CD4-positive, alpha-beta T cell (primary cell): ENCODE results near the gene PCDHGA4. TPM values are rescaled to one million over a fixed set of nuclear protein-coding genes. Genes with fewer than 3 reads are reported as not detected.

Source experiments
- ATAC-seq: fragments of 200-7000 bp; cut with Tn5 transposase; one replicate; pipeline ENCODE4 v1.10.0; 2022; ENCODE audit warnings: mild to moderate bottlenecking; ENCODE audit not compliant: poor library complexity
- CTCF ChIA-PET: fragments of 350-600 bp; sonication (Branson Sonifier 250); formaldehyde crosslinking; loops from one replicate; lab custom pipeline; 2021; ENCODE audit warnings: antibody characterized with exemption, inconsistent platforms; lab: Charles Lee
- POLR2A ChIA-PET: fragments of 350-600 bp; sonication (Branson Sonifier 250); formaldehyde crosslinking; loops from one replicate; lab custom pipeline; 2021; ENCODE audit warnings: antibody characterized with exemption, inconsistent platforms; lab: Charles Lee
- DNase-seq, 14 experiments: peaks; one replicate each; pipeline ENCODE4 v3.0.0-alpha.2; 2013 to 2020; ENCODE audit warnings: mixed read lengths in 2 of 14
- H3K27ac ChIP-seq, 2 donors: one replicate each; pipeline versions ENCODE4 v1.5.1 to v1.7.0; 2013; ENCODE audit warnings: low read length in 2 of 2, low read depth in 1 of 2, mild to moderate bottlenecking in 1 of 2
- H3K27me3 ChIP-seq, 2 experiments: 1 replicate in 1 of 2; 2 replicates in 1 of 2; pipeline versions ENCODE4 v1.6.1 to v1.7.0; 2013; ENCODE audit warnings: low read length in 2 of 2, control low read depth in 1 of 2, mild to moderate bottlenecking in 1 of 2, moderate library complexity in 1 of 2; ENCODE audit not compliant: insufficient read depth in 2 of 2, control insufficient read depth in 1 of 2
- H3K36me3 ChIP-seq: one replicate; pipeline ENCODE4 v1.6.1; 2013; ENCODE audit warnings: low read length, control low read depth; ENCODE audit not compliant: insufficient read depth
- H3K4me1 ChIP-seq: one replicate; pipeline ENCODE4 v1.6.1; 2013; ENCODE audit warnings: low read length, control low read depth; ENCODE audit not compliant: insufficient read depth
- H3K4me3 ChIP-seq: one replicate; pipeline ENCODE4 v1.5.1; 2013; ENCODE audit warnings: mild to moderate bottlenecking, low read length, moderate library complexity
- H3K9me3 ChIP-seq, 2 experiments: 1 replicate in 1 of 2; 2 replicates in 1 of 2; pipeline versions ENCODE4 v1.6.1 to v1.7.0; 2013; ENCODE audit warnings: low read length in 2 of 2, mild to moderate bottlenecking in 2 of 2, control low read depth in 1 of 2, moderate library complexity in 1 of 2; ENCODE audit not compliant: control insufficient read depth in 1 of 2, insufficient read depth in 1 of 2
- H3K27ac Mint-ChIP-seq: one replicate; pipeline ENCODE4 v1.8.0; 2020; ENCODE audit warnings: mixed read lengths
- H3K27me3 Mint-ChIP-seq: one replicate; pipeline ENCODE4 v1.8.0; 2021; ENCODE audit warnings: mixed read lengths
- H3K36me3 Mint-ChIP-seq: one replicate; pipeline ENCODE4 v1.8.0; 2021; ENCODE audit warnings: low read depth, mixed read lengths
- H3K4me1 Mint-ChIP-seq: one replicate; pipeline ENCODE4 v1.8.0; 2021; ENCODE audit warnings: low read depth, mixed read lengths
- H3K4me3 Mint-ChIP-seq: one replicate; pipeline ENCODE4 v1.8.0; 2020; ENCODE audit warnings: mild to moderate bottlenecking, mixed read lengths
- H3K9me3 Mint-ChIP-seq: one replicate; pipeline ENCODE4 v1.8.0; 2020; ENCODE audit warnings: mixed read lengths
- intact Hi-C, 2 experiments: fragments of 100-400 bp; cut with DNase I in 1 of 2; cut with micrococcal nuclease in 1 of 2; formaldehyde crosslinking; loops; one replicate each; pipeline versions ENCODE4 v1.15.1 to v1.9.0; 2023 to 2025; cut with DNase I, micrococcal nuclease
- total RNA-seq, 174 experiments: library from RNA in 2 of 174; stranded (reverse) in 2 of 174; gene quantifications; one replicate each; pipeline ENCODE4 v1.2.3 and lab custom pipeline; 2021 to 2026
- TF ChIP-seq, protein P1 (sequence below): fragments of 200-600 bp; IDR thresholded peaks from one replicate; pipeline ENCODE4 v1.8.0; 2022; ENCODE audit warnings: antibody characterized with exemption, mild to moderate bottlenecking

Gene PCDHGA4
- total RNA-seq, 2 experiments from 2014 or later, result 0.08 TPM

DNA sequence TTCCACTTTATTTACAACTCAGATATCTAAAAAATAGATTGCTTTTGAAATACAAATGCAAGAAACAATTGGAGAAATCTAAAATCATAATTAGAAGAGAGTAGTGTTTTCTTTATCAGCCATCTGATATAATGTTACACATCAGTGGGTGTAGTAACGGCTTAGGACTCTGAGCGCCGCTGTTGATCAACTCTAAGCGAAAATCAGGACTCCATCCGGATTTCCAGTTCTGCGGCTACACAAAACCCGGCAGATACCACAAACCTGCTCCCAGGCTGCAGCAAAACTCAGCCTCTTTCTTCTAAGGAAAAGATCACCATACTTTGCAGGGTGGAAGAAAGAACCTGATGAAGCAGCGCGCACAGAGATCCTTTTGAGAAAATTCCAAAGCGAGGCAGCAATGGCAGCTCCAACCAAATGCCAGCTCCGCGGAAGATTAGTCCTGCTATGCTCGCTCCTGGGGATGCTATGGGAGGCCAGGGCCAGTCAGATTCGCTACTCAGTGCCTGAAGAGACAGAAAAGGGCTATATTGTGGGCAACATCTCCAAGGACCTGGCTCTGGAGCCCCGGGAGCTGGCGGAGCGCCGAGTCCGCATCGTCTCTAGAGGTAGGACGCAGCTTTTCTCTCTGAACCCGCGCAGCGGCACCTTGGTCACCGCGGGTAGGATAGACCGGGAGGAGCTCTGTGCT lies 47.9 kb downstream of the PCDHGA4 start, which contains the start of gene PCDHGA9:
Gene PCDHGA9, plus strand, starts transcription at position 226 of the 691 bp plus-strand sequence. Its CDS starts 175 bp downstream, at position 401.
- Histone ChIP-seq H3K4me3 (no peak within 1 kb of the TSS), H3K27ac (no peak within 1 kb of the TSS), H3K36me3 (no peaks in the 10 kb centered on the region), H3K9me3 (peaks cover 44 to 50% of the 10 kb centered on the region in 2 experiments), H3K27me3 (peaks cover 51 to 82% of the 10 kb centered on the region in 2 experiments), H3K4me1 (no peaks in the 10 kb centered on the region)
- Mint-ChIP-seq H3K36me3 (peaks cover 29% of the 10 kb centered on the region), H3K9me3 (peaks cover 5% of the 10 kb centered on the region), H3K4me1 (peaks cover 3% of the 10 kb centered on the region), H3K27ac (no peak within 1 kb of the TSS), H3K4me3 (peak within 1 kb of the TSS; percentile 77), H3K27me3 (peaks cover 77% of the 10 kb centered on the region)
- ChIA-PET CTCF (no interaction called here), POLR2A (no interaction called here)
- ATAC-seq, result no peak
- TF ChIP-seq, protein P1, sequence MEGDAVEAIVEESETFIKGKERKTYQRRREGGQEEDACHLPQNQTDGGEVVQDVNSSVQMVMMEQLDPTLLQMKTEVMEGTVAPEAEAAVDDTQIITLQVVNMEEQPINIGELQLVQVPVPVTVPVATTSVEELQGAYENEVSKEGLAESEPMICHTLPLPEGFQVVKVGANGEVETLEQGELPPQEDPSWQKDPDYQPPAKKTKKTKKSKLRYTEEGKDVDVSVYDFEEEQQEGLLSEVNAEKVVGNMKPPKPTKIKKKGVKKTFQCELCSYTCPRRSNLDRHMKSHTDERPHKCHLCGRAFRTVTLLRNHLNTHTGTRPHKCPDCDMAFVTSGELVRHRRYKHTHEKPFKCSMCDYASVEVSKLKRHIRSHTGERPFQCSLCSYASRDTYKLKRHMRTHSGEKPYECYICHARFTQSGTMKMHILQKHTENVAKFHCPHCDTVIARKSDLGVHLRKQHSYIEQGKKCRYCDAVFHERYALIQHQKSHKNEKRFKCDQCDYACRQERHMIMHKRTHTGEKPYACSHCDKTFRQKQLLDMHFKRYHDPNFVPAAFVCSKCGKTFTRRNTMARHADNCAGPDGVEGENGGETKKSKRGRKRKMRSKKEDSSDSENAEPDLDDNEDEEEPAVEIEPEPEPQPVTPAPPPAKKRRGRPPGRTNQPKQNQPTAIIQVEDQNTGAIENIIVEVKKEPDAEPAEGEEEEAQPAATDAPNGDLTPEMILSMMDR, result no peak
- peak in 2 of 14 experiments; percentile 26 for DNase-seq
- intact Hi-C loops, result no loop called here

DNA sequence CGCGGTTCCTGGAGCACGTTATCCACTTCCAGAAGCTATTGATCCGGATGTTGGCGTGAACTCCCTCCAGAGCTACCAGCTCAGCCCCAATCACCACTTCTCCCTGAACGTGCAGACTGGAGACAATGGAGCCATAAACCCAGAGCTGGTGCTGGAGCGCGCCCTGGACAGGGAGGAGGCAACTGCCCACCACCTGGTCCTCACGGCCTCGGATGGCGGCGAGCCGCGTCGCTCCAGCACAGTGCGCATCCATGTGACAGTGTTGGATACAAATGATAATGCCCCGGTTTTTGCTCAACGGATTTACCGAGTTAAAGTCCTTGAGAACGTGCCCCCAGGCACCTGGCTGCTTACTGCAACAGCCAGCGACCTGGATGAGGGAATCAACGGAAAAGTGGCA lies 48.6 kb downstream of the PCDHGA4 start:
- H3K4me3 Mint-ChIP-seq, result no peak overlapping the region
- peaks cover 7% of the 10 kb centered on the region for H3K9me3 Mint-ChIP-seq
- CTCF ChIA-PET, result no interaction called here
- peaks cover 82% of the 10 kb centered on the region for H3K27me3 Mint-ChIP-seq
- peaks cover 7% of the 10 kb centered on the region for H3K4me1 Mint-ChIP-seq
- Histone ChIP-seq H3K27me3 (peaks cover 54 to 86% of the 10 kb centered on the region in 2 experiments), H3K4me3 (no peak overlapping the region), H3K27ac (no peak overlapping the region), H3K4me1 (no peaks in the 10 kb centered on the region), H3K9me3 (peaks cover 49 to 51% of the 10 kb centered on the region in 2 experiments), H3K36me3 (no peaks in the 10 kb centered on the region)
- intact Hi-C loops, result no loop called here
- peaks cover 29% of the 10 kb centered on the region for H3K36me3 Mint-ChIP-seq
- TF ChIP-seq, protein P1, result no peak
- ATAC-seq, result no peak
- no peak for DNase-seq
- no peak overlapping the region for H3K27ac Mint-ChIP-seq
- POLR2A ChIA-PET, result no interaction called here

Other genes with a start within 250 kb of the PCDHGA4 start
- not detected for gene PCDHB4, start 233.2 kb upstream of the PCDHGA4 start, total RNA-seq
- gene PCDHB5, start 219.8 kb upstream of the PCDHGA4 start, total RNA-seq, result under 1 TPM in 1 of 2 experiments, not detected in 1; 0.08 TPM
- not detected for gene PCDHB6, start 205.0 kb upstream of the PCDHGA4 start, total RNA-seq
- gene PCDHB7, start 182.4 kb upstream of the PCDHGA4 start, total RNA-seq, result not detected
- not detected for gene PCDHB8, start 177.2 kb upstream of the PCDHGA4 start, total RNA-seq
- gene PCDHB16, start 172.6 kb upstream of the PCDHGA4 start, total RNA-seq, result not detected
- gene PCDHB9, start 167.9 kb upstream of the PCDHGA4 start, total RNA-seq, result not detected
- gene PCDHB10, start 162.7 kb upstream of the PCDHGA4 start, total RNA-seq, result not detected
- gene PCDHB11, start 155.4 kb upstream of the PCDHGA4 start, total RNA-seq, result not detected
- gene PCDHB12, start 146.3 kb upstream of the PCDHGA4 start, total RNA-seq, result not detected
- gene PCDHB13, start 141.1 kb upstream of the PCDHGA4 start, total RNA-seq, result not detected
- not detected for gene PCDHB14, start 131.7 kb upstream of the PCDHGA4 start, total RNA-seq
- gene PCDHB15, start 109.6 kb upstream of the PCDHGA4 start, total RNA-seq, result not detected
- gene SLC25A2, start 51.0 kb upstream of the PCDHGA4 start, total RNA-seq, result under 1 TPM in 1 of 2 experiments, not detected in 1; 0.22 TPM
- gene TAF7, start 34.2 kb upstream of the PCDHGA4 start, total RNA-seq, result 10 to 100 TPM; 80.5 TPM
- gene PCDHGA1, start 24.5 kb upstream of the PCDHGA4 start, total RNA-seq, result not detected
- not detected for gene PCDHGA2, start 16.3 kb upstream of the PCDHGA4 start, total RNA-seq
- gene PCDHGA3, start 11.2 kb upstream of the PCDHGA4 start, total RNA-seq, result not detected
- gene PCDHGB1, start 4.9 kb upstream of the PCDHGA4 start, total RNA-seq, result under 1 TPM in 1 of 2 experiments, not detected in 1; 0.05 TPM
- gene PCDHGB2, start 5.0 kb downstream of the PCDHGA4 start, total RNA-seq, result under 1 TPM; 0.19 to 0.20 TPM
- under 1 TPM in 1 of 2 experiments, not detected in 1; 0.08 TPM for gene PCDHGA5, start 9.1 kb downstream of the PCDHGA4 start, total RNA-seq
- gene PCDHGB3, start 15.2 kb downstream of the PCDHGA4 start, total RNA-seq, result under 1 TPM; 0.11 to 0.28 TPM
- gene PCDHGA6, start 18.9 kb downstream of the PCDHGA4 start, total RNA-seq, result under 1 TPM in 1 of 2 experiments, not detected in 1; 0.11 TPM
- gene PCDHGA7, start 27.7 kb downstream of the PCDHGA4 start, total RNA-seq, result not detected
- gene PCDHGB4, start 32.7 kb downstream of the PCDHGA4 start, total RNA-seq, result not detected
- not detected for gene PCDHGA8, start 37.6 kb downstream of the PCDHGA4 start, total RNA-seq
- under 1 TPM; 0.14 to 0.20 TPM for gene PCDHGB5, start 42.9 kb downstream of the PCDHGA4 start, total RNA-seq
- not detected for gene PCDHGA9, start 47.8 kb downstream of the PCDHGA4 start, total RNA-seq
- gene PCDHGB6, start 53.0 kb downstream of the PCDHGA4 start, total RNA-seq, result under 1 TPM in 1 of 2 experiments, not detected in 1; 0.06 TPM
- under 1 TPM in 1 of 2 experiments, not detected in 1; 0.08 TPM for gene PCDHGA10, start 58.0 kb downstream of the PCDHGA4 start, total RNA-seq
- gene PCDHGB7, start 62.7 kb downstream of the PCDHGA4 start, total RNA-seq, result not detected
- not detected for gene PCDHGA11, start 66.0 kb downstream of the PCDHGA4 start, total RNA-seq
- gene PCDHGA12, start 75.5 kb downstream of the PCDHGA4 start, total RNA-seq, result not detected
- not detected for gene PCDHGC3, start 120.9 kb downstream of the PCDHGA4 start, total RNA-seq
- gene PCDHGC4, start 130.0 kb downstream of the PCDHGA4 start, total RNA-seq, result not detected
- gene PCDHGC5, start 134.1 kb downstream of the PCDHGA4 start, total RNA-seq, result not detected